T-helper 9 cell (primary cell): ENCODE results near the gene TRIM10.

Experiments
- DNase-seq: peaks from one replicate; pipeline ENCODE4 v3.0.0-alpha.2; 2020
- total RNA-seq, 2 donors: gene quantifications; one replicate each; lab custom pipeline; 2026; lab: John Stamatoyannopoulos, UW

TRIM10 gene, protein sequence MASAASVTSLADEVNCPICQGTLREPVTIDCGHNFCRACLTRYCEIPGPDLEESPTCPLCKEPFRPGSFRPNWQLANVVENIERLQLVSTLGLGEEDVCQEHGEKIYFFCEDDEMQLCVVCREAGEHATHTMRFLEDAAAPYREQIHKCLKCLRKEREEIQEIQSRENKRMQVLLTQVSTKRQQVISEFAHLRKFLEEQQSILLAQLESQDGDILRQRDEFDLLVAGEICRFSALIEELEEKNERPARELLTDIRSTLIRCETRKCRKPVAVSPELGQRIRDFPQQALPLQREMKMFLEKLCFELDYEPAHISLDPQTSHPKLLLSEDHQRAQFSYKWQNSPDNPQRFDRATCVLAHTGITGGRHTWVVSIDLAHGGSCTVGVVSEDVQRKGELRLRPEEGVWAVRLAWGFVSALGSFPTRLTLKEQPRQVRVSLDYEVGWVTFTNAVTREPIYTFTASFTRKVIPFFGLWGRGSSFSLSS
- total RNA-seq, result 0 reads per million in 2 donors

GRCh38 chr6:30160785-30161531 is at the start of gene TRIM10:
Gene TRIM10 (minus strand): TSS chr6:30161211. CDS start chr6:30160858, 353 bp downstream.
- no peak for DNase-seq

DNA sequence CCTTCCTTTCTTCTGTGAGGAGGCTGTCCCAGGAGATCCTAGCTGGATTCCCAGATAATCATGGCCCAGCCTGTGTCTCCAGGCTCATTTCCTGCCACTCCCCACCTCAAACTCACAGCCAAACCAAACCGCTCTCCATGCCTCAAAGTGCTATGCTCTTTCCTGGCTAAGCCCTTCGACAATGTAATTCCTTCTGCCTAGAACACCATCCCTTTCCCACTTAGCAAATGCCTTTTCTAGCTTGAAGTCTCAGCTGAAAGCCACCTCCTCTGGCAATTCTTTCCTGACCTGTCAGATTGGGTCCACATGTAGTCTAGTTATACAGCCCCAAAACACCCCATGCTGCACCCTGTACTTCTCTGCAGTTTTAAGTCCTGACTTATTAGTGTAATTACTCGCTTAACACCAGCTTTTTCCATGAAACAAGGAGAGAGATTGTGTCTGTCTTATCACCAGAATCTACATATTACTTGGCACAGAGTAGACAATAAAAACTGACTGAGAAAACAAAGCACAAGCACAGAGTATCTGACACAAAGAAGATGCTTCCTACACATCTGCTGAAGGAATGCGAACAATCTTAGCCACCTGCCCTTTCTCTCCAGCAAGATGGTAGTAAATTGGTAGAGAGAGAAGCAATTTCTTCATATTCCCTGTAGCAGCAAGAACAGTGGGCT is 46.7 kb upstream of the TRIM10 start:
- no peak for DNase-seq

- no peak for DNase-seq
Observed at GRCh38 chr6:30206799-30207618, 46.0 kb upstream of the TRIM10 start.

- no peak for DNase-seq
Observed at GRCh38 chr6:30206152-30206551, 45.1 kb upstream of the TRIM10 start.

- no peak for DNase-seq
Observed at GRCh38 chr6:30204116-30204515, 43.1 kb upstream of the TRIM10 start.

GRCh38 chr6:30202366-30202765 is 41.4 kb upstream of the TRIM10 start:
- DNase-seq, result no peak

DNA sequence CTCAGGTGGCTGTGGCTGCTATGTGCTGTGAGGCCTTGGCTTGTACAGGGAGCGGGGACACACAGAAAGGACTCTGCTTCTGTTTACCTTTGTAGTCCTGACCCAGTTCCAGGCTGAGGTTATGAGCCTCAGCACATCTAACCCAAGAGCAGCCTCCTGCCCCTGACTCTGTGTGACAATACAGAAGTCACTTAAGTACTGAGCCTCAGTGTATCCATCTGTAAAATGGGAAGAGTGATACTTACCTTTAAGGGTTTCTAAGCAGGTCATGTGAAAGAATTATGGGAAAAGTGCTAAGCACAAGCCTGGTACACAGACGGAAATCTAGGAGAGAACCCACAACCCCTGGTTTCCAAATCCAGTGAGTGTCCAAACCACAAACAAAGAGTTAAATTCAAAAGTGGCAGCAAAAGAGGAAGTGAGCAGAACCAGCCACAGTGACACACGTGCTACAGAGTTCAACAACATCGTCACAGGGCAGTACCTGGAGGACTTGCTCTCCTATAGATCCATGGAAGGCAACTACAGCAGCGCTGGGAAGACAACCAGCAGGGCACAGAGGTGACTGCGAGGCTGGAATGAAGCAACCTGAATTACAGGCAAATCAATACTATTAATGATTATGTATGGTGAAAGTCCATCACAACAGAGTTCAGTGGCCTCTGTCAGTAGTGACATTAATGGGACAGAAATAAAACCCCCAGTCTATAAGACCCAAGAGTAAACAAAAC is 39.7 kb upstream of the TRIM10 start:
- no peak for DNase-seq

DNA sequence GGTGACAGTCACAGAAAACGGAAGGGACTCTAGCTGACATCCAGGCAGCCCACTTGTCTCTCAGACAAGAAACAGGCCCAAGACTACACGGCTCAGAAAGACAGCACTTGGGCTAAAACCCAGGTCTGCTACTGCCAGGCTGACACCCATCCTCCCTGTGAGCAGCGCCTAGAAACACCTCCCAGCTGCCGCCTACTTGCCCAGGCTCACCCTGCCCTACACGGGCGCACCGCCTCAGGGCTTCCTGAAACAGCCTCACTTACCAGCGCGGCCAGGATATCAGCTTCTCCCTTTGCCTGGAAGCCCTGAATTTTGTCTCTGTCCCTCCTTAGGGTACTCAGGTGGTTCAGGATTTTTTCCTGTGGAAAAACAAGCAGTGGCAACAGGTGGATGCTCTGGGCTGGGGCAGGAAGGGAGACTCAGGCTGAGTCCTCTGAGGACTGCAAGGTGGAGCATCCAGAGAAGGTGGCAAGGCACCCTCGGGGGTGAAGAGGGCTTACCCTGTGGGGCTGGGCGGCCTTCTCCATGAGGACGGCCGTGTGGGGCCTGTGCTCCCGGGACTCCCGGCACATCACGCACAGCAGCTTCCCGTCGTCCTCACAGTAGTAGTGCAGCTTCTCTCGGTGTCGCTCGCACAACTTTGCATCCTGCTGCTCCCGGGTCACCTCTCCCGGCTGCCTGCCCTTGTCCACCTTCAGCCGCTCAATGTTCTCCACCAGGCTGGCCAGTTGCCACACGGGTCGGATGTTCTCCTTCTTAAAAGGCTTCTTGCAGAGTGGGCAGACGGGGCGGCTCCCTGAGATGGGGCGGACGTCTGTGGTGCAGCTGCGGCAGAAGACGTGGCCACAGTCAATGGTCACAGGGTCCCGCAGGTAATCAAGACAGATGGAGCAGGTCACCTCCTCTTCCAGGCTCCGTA is 37.4 kb upstream of the TRIM10 start:
- no peak for DNase-seq

- no peak for DNase-seq
Observed at GRCh38 chr6:30196376-30196775, 35.4 kb upstream of the TRIM10 start.

GRCh38 chr6:30195951-30196350 is 34.9 kb upstream of the TRIM10 start:
- DNase-seq, result no peak

DNA sequence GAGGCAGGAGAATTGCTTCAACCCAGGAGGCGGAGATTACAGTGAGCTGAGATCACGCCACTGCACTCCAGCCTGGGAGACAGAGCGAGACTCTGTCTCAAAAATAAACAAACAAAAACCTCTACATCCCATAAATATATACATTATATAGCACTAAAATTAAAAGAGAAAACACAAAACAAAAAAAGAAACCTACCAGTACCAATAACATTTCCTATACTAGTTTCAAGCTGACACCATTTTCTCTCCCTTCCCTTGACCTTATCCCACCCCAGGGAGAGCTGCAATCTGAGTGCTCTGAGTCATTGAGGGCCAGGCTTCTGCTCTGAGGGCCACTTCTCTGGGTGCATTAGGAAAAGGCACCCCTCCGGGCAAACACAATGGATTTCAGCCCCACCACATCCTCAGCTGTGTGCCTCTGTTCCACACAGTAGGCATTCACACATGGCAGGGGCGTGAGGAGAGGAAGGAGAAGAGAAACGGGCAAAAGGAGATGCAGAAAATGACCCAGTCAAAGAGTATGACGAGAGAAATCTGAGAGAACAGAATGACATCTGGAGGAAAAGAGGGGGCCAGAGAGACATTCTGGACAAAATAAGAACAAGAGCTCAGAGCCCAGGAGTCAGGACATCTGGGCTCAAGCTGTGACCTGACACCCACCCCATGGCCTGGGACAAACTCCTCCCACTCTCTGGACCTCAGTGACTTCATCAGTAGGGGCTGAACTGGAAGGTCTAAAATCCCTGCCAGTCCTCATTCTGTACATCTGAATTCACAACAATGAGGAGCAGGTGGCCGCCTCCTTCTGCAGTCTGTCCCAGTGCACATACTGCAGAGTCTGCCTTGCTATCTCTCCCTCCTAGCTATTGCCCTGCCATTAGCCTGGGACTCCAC is 34.0 kb upstream of the TRIM10 start:
- no peak for DNase-seq

DNA sequence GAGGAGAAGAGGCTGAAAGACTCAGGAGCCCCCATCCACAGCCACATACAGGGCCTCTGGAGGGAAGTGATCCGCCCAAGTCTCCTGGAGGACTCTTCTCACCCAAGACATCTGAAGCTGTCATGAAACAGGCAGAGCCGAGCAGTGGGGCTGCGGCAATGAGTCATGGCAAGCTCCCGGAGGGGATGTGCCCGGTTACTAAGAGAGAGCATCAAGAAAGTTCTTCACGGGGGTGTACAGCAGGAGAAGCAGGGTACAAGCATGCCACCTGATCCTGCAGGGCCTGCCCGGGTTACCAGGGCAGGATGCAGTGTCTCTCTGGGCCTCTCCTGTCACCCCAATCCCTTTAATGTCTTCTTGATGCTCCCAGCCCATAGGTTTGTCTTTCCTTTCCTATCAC is 31.1 kb upstream of the TRIM10 start:
- no peak for DNase-seq

DNA sequence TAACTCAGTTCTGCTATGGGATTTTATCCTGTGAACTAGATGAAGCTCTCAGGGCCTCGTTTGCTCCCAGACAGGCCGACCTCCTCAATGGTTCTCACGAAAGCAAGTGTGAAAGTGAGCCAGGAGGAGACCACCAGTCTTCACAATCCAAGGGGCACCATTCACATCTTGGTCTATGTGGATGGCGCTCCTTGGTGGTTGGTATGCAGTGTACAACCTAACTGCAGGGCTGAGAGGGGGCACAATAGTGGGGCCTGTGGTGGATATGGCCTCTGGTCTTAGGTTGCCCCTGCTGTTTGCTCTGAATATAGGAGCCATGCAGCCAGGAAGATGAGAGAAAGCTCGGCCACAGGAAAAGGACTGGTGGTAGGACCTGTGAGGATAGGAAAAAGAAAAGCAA is 27.5 kb upstream of the TRIM10 start:
- no peak for DNase-seq

DNA sequence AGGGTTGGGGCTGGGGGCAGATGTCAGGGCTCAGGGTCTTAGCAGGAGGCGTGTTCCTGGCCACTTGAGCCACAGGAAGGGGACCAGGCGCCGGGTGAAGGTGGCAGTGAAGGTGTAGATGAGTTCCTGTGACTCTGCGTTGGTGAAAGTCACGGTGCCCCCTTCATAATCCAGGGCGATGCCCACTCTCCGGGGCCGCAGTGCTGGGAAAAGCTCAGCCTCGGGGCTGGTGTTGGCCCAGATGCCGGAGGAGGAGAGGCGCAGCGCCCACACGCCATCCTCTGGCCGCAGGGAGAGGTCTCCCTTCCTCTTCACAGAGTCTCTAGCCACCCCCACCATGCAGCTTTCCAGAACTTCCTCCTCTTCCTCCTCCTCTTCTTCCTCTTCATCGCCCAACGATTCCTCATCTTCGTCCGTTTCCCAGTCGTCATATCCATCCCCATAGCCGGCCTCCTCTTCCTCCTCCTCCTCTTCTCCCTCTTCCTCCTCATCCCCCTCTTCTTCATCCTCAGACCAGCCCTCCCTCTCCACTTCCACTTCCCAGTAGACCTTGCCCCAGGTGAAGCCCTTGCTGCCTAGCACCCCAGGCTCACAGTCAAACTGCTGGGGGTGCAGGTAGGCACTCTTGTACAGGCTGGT is 25.0 kb upstream of the TRIM10 start:
- no peak for DNase-seq

DNA sequence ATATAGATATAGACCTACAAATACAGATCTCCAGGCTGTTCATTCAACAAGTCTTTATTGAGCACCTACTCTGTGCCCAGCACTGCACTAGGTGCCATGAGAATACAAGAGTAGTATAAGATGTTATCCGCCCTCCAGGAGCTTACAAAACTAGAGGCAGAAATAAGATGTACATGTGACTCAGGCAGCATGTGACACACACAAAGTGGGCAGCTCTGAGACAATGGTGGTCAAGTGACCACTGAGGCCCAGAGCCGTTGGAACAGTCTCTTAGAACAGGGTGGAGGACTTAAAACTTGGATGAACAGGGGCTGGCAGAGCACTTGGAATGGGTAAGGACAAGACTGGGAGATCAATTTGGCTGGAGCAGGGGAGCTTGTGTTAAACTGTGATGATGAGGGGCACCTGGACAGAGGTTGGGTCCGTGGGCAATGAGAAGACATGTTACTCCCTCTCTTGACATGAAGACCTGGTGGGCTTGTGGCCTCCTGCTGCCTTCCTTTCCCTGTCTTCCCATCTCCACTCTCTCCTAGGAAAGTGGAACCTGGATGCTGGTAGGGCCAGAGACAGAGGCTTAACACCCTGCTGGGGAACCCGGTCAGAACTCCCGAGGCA is 23.5 kb upstream of the TRIM10 start:
- no peak for DNase-seq

DNA sequence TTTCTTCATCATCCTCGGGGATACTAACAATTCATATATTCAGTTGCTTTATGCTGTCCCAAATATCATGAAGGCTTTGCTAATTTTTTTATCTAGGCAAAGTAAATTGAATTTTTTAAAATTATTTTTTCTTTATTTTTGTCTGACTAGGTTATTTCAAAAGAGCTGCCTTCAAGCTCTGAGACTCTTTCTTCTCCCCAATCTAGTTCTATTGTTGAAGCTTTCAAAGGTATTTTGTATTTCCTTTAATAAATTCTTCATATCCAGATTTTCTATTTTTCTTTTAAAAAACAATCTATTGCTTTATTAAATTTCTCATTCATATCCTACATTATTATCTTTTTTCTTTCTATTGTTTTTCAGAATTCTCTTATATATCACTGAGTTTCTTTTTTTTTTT is 19.1 kb upstream of the TRIM10 start:
- no peak for DNase-seq

DNA sequence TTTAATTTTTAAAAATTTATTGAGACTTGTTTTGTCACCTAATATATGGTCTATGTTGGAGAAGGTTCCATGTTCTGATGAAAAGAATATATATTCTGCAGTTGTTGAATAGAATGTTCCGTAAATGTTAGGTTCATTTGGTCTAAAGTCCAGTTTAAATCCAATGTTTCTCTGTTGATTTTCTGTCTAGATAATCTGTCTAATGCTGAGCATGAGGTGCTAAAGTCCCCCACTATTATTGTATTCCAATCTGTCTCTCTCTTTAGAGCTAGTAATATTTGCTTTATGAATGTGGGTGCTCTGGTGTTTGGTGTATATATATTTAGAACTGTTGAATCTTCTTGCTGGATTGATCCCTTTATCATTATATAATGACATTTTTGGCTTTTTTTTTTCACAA is 17.8 kb upstream of the TRIM10 start:
- no peak for DNase-seq

DNA sequence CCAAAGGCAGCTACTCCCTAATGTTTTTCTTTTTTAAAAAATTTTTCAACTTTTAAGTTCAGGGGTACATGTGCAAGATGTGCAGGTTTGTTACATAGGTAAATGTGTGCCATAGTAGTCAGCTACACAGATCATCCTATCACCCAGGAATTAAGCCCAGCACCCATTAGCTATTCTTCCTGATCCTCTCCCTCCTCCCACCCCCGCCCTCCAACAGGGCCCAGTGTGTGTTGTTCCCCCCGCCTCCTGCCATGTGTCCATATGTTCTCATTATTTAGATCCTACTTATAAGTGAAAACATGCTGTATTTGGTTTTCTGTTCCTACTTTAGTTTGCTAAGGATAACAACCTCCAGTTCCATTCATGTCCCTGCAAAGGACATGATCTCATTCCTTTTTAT is 14.8 kb upstream of the TRIM10 start:
- DNase-seq, result no peak

DNA sequence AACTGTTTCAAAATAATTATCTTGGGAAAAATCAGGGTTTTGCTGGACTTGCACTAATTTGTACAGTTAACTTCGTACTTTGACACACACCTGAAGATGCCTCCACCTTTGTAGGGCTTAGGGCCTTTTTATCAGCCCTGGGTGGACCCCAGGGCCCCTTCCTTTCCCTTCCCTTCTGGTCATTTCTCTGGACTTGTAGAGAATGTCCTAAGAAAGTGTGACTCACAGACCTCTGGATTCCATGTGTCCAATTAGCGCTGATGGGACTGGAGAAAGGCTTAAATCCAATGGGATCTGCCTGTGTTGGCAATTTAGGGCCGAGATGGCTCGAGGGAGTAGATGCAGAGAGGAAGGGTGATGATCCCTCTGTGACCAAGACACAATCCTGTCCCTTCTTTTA is 11.7 kb upstream of the TRIM10 start:
- DNase-seq, result no peak
